Uterus (tissue), 2 donors: ENCODE measurements around the gene JAK1.

ENCODE experiments used
- POLR2A ChIP-seq, 2 donors: fragments of 450-650 bp; IDR thresholded peaks; one replicate each; pipeline ENCODE4 v1.6.1; 2016; ENCODE audit warnings: antibody characterized with exemption in 2 of 2, mild to moderate bottlenecking in 1 of 2, moderate library complexity in 1 of 2
- TF ChIP-seq, protein P1 (sequence below), 4 experiments: fragments of 200-600 bp in 2 of 4; fragments of 450-650 bp in 2 of 4; sonication (generic) in 2 of 4; IDR thresholded peaks; one replicate each; pipeline ENCODE4 v1.5.1; 2016 to 2019; ENCODE audit warnings: antibody characterized with exemption in 4 of 4, mild to moderate bottlenecking in 2 of 4, moderate library complexity in 1 of 4

DNA sequence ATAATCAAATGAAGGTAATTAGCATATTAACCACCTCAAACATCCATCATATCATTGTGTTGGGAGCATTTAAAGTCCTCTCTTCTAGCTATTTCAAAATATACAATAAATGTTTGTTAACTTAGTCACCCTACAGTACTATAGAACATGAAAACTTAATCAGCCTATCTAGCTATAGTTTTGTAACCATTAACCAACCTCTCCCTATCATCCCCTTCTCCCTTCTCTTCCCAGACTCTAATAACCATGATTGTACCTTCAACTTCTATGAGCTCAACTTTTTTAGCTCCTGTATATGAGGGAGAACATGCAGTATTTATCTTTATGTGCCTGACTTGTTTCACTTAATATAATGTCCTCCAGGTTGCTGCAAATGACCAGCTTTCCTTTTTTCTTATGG lies 167.5 kb downstream of the JAK1 start:
- no peak for TF ChIP-seq POLR2A (IDR thresholded peaks at IDR 0.05)
- TF ChIP-seq, protein P1, sequence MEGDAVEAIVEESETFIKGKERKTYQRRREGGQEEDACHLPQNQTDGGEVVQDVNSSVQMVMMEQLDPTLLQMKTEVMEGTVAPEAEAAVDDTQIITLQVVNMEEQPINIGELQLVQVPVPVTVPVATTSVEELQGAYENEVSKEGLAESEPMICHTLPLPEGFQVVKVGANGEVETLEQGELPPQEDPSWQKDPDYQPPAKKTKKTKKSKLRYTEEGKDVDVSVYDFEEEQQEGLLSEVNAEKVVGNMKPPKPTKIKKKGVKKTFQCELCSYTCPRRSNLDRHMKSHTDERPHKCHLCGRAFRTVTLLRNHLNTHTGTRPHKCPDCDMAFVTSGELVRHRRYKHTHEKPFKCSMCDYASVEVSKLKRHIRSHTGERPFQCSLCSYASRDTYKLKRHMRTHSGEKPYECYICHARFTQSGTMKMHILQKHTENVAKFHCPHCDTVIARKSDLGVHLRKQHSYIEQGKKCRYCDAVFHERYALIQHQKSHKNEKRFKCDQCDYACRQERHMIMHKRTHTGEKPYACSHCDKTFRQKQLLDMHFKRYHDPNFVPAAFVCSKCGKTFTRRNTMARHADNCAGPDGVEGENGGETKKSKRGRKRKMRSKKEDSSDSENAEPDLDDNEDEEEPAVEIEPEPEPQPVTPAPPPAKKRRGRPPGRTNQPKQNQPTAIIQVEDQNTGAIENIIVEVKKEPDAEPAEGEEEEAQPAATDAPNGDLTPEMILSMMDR (IDR thresholded peaks at IDR 0.05): no peak
